ENCODE data around the gene FNIP2.
"Not testable (repeated sequence)": the region's sequence is repeated elsewhere in the genome, so short reads cannot be mapped to it uniquely, and the experiment has no call there.

Gene FNIP2

GRCh38 chr4:158890294-158890693 is 121.5 kb downstream of the FNIP2 start:
- no peaks in the 10 kb centered on the region for H3K27me3 ChIP-seq (ENCODE audit: control insufficient read depth, insufficient read depth, low read length)
- no peaks in the 10 kb centered on the region for H3K4me1 ChIP-seq
- no peaks in the 10 kb centered on the region for H3K79me2 ChIP-seq
- H3K4me3 ChIP-seq (ENCODE audit: low read depth, low read length): no peak overlapping the region
- H3K4me2 ChIP-seq (ENCODE audit: low read length): no peak overlapping the region
- H3K9ac ChIP-seq: no peak overlapping the region
- no peaks in the 10 kb centered on the region for H3K36me3 ChIP-seq (ENCODE audit: control insufficient read depth, insufficient read depth, low read length)
- H2AFZ ChIP-seq: no peak overlapping the region
- H3K9me3 ChIP-seq (ENCODE audit: control insufficient read depth, low read length): no peaks in the 10 kb centered on the region
- TF ChIP-seq CTCF (IDR thresholded peaks at IDR 0.05): no peak
- H3K27ac ChIP-seq: no peak overlapping the region

DNA sequence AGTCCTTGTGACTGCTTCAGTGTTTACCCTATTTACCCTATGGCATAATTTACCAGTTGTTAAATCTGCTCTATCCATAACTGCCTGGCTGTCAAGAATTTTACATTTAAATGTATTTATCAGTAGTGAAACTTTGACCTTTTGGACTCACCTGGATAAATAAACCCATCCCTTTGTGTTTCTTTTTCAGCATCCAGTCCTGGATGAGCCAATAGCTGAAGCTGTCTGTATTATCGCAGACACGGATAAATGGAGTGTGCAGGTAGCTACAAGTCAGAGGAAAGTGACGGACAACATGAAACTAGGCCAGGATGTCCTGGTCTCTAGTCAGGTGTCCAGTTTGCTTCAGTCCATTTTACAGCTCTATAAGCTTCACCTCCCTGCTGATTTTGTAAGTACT is 122.4 kb downstream of the FNIP2 start:
- no peak overlapping the region for H3K4me3 ChIP-seq (ENCODE audit: low read depth, low read length)
- no peak for TF ChIP-seq CTCF (IDR thresholded peaks at IDR 0.05)
- no peaks in the 10 kb centered on the region for H3K27me3 ChIP-seq (ENCODE audit: control insufficient read depth, insufficient read depth, low read length)
- H3K4me2 ChIP-seq (ENCODE audit: low read length): no peak overlapping the region
- H3K9me3 ChIP-seq (ENCODE audit: control insufficient read depth, low read length): no peaks in the 10 kb centered on the region
- no peaks in the 10 kb centered on the region for H3K79me2 ChIP-seq
- no peak overlapping the region for H3K9ac ChIP-seq
- no peak overlapping the region for H3K27ac ChIP-seq
- no peaks in the 10 kb centered on the region for H3K4me1 ChIP-seq
- H3K36me3 ChIP-seq (ENCODE audit: control insufficient read depth, insufficient read depth, low read length): no peaks in the 10 kb centered on the region
- no peak overlapping the region for H2AFZ ChIP-seq

- H3K4me3 ChIP-seq (ENCODE audit: low read depth, low read length): no peak overlapping the region
- H3K4me1 ChIP-seq: no peaks in the 10 kb centered on the region
- no peak for TF ChIP-seq CTCF (IDR thresholded peaks at IDR 0.05)
- H3K9me3 ChIP-seq (ENCODE audit: control insufficient read depth, low read length): no peaks in the 10 kb centered on the region
- no peaks in the 10 kb centered on the region for H3K36me3 ChIP-seq (ENCODE audit: control insufficient read depth, insufficient read depth, low read length)
- no peaks in the 10 kb centered on the region for H3K27me3 ChIP-seq (ENCODE audit: control insufficient read depth, insufficient read depth, low read length)
- no peak overlapping the region for H3K4me2 ChIP-seq (ENCODE audit: low read length)
- H3K27ac ChIP-seq: no peak overlapping the region
- no peak overlapping the region for H2AFZ ChIP-seq
- peaks cover 2% of the 10 kb centered on the region for H3K79me2 ChIP-seq
- H3K9ac ChIP-seq: no peak overlapping the region
These were observed 126.0 kb downstream of the FNIP2 start for GRCh38 chr4:158894826-158895225.

- no peak overlapping the region for H3K9ac ChIP-seq
- peak overlapping the region; percentile 36 for H3K27ac ChIP-seq
- no peak for TF ChIP-seq CTCF (IDR thresholded peaks at IDR 0.05)
These were observed 127.2 kb downstream of the FNIP2 start for GRCh38 chr4:158895797-158896576.

GRCh38 chr4:158896577-158897238 is 127.9 kb downstream of the FNIP2 start:
- not testable (repeated sequence) for H2AFZ ChIP-seq; H3K4me3 ChIP-seq (ENCODE audit: low read depth, low read length); H3K9ac ChIP-seq; H3K9me3 ChIP-seq (ENCODE audit: control insufficient read depth, low read length); H3K36me3 ChIP-seq (ENCODE audit: control insufficient read depth, insufficient read depth, low read length); H3K27me3 ChIP-seq (ENCODE audit: control insufficient read depth, insufficient read depth, low read length); H3K4me2 ChIP-seq (ENCODE audit: low read length); H3K4me1 ChIP-seq; H3K79me2 ChIP-seq
- H3K27ac ChIP-seq: peak overlapping the region; percentile 36

More at GRCh38 chr4:158895797-158896576, 127.2 kb downstream of the FNIP2 start:
- H3K4me2 ChIP-seq (ENCODE audit: low read length): no peak overlapping the region
- no peaks in the 10 kb centered on the region for H3K36me3 ChIP-seq (ENCODE audit: control insufficient read depth, insufficient read depth, low read length)
- peaks cover 2% of the 10 kb centered on the region for H3K79me2 ChIP-seq
- no peaks in the 10 kb centered on the region for H3K27me3 ChIP-seq (ENCODE audit: control insufficient read depth, insufficient read depth, low read length)
- H3K9me3 ChIP-seq (ENCODE audit: control insufficient read depth, low read length): no peaks in the 10 kb centered on the region
- H3K4me1 ChIP-seq: no peaks in the 10 kb centered on the region
- no peak overlapping the region for H2AFZ ChIP-seq
- H3K4me3 ChIP-seq (ENCODE audit: low read depth, low read length): no peak overlapping the region

GRCh38 chr4:158900408-158900807 is 131.6 kb downstream of the FNIP2 start:
- H3K36me3 ChIP-seq (ENCODE audit: control insufficient read depth, insufficient read depth, low read length); H3K27ac ChIP-seq; H3K4me2 ChIP-seq (ENCODE audit: low read length); H3K4me3 ChIP-seq (ENCODE audit: low read depth, low read length); H3K9me3 ChIP-seq (ENCODE audit: control insufficient read depth, low read length); H2AFZ ChIP-seq; H3K4me1 ChIP-seq; H3K79me2 ChIP-seq; H3K9ac ChIP-seq; H3K27me3 ChIP-seq (ENCODE audit: control insufficient read depth, insufficient read depth, low read length): not testable (repeated sequence)

DNA sequence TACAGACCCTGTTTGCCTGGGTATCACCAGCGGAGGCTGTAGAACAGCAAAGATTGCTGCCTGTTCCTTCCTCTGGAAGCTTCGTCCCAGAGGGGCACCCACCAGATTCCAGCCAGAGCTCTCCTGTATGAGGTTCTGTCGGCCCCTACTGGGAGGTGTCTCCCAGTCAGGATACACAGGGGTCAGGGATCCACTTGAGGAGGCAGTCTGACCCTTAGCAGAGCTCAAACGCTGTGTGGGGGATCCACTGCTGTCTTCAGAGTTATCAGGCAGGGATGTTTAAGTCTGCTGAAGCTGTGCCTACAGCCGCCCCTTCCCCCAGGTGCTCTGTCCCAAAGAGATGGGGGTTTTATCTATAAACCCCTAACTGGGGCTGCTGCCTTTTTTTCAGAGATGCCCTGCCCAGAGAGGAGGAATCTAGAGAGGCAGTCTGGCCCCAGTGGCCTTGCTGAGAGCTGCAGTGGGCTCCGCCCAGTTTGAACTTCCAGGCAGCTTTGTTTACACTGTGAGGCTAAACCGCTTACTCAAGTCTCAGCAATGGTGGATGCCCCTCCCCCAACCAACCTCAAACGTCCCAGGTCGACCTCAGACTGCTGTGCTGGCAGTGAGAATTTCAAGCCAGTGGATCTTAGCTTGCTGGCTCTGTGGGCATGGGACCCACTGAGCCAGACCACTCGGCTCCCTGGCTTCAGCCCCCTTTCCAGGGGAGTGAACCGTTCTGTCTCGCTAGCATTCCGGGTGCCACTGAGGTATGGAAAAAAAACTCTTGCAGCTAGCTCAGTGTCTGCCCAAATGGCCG is 133.7 kb downstream of the FNIP2 start:
- not testable (repeated sequence) for H3K9me3 ChIP-seq (ENCODE audit: control insufficient read depth, low read length); H3K79me2 ChIP-seq; H3K27me3 ChIP-seq (ENCODE audit: control insufficient read depth, insufficient read depth, low read length); H3K4me3 ChIP-seq (ENCODE audit: low read depth, low read length); H2AFZ ChIP-seq; H3K4me1 ChIP-seq; H3K4me2 ChIP-seq (ENCODE audit: low read length); H3K27ac ChIP-seq; H3K9ac ChIP-seq; H3K36me3 ChIP-seq (ENCODE audit: control insufficient read depth, insufficient read depth, low read length)

Data from parathyroid adenoma (tissue), 2 donors.